ENCODE data around the gene RERG.

- TF ChIP-seq CTCF (IDR thresholded peaks at IDR 0.05), result no peak
- TF ChIP-seq HMGXB4 (CRISPR knock-in tag; IDR thresholded peaks at IDR 0.05; ENCODE audit: borderline replicate concordance), result no peak
- TF ChIP-seq HOXB13 (CRISPR knock-in tag; IDR thresholded peaks at IDR 0.05; ENCODE audit: low read depth), result no peak
- no peak for TF ChIP-seq HOXA7 (CRISPR knock-in tag; IDR thresholded peaks at IDR 0.05)
- TF ChIP-seq MAX (IDR thresholded peaks at IDR 0.05), result no peak
These were observed 21.9 kb upstream of the RERG start for GRCh38 chr12:15243102-15243501.

Data from A549 (cell line).